HG03378 (cell line): Measurements from ENCODE around the gene MAST4.

Experiments
- ATAC-seq: cut with Tn5 transposase; IDR thresholded peaks from one replicate; pipeline ENCODE4 v1.9.1; 2021; ENCODE audit warnings: mild to moderate bottlenecking, moderate library complexity; ENCODE audit not compliant: unreplicated experiment

Gene MAST4

GRCh38 chr5:66829826-66830225 lies 233.6 kb downstream of the MAST4 start:
- ATAC-seq, result no peak

GRCh38 chr5:66830636-66831035 lies 234.4 kb downstream of the MAST4 start:
- no peak for ATAC-seq

- no peak for ATAC-seq
These were observed 243.5 kb downstream of the MAST4 start for GRCh38 chr5:66839636-66840185.

- ATAC-seq, result peak; percentile 100
These were observed 244.4 kb downstream of the MAST4 start for GRCh38 chr5:66840511-66841013.

GRCh38 chr5:66841264-66841663 lies 245.1 kb downstream of the MAST4 start:
- ATAC-seq, result no peak

- no peak for ATAC-seq
These were observed 246.3 kb downstream of the MAST4 start for GRCh38 chr5:66842540-66842939.

GRCh38 chr5:66843065-66843464 lies 246.9 kb downstream of the MAST4 start:
- ATAC-seq, result no peak

GRCh38 chr5:66848749-66849641 lies 252.8 kb downstream of the MAST4 start:
- no peak for ATAC-seq

- no peak for ATAC-seq
These were observed 253.6 kb downstream of the MAST4 start for GRCh38 chr5:66849803-66850202.

- ATAC-seq, result no peak
These were observed 254.3 kb downstream of the MAST4 start for GRCh38 chr5:66850354-66851075.

GRCh38 chr5:66851306-66851705 lies 255.1 kb downstream of the MAST4 start:
- ATAC-seq, result no peak

- no peak for ATAC-seq
These were observed 258.2 kb downstream of the MAST4 start for GRCh38 chr5:66854416-66854815.

- ATAC-seq, result no peak
These were observed 260.0 kb downstream of the MAST4 start for GRCh38 chr5:66856041-66856805.

GRCh38 chr5:66859526-66859925 lies 263.3 kb downstream of the MAST4 start:
- ATAC-seq, result no peak

GRCh38 chr5:66860199-66860975 lies 264.2 kb downstream of the MAST4 start:
- ATAC-seq, result no peak

- ATAC-seq, result no peak
These were observed 265.2 kb downstream of the MAST4 start for GRCh38 chr5:66861402-66861801.

GRCh38 chr5:66862020-66862419 lies 265.8 kb downstream of the MAST4 start:
- ATAC-seq, result no peak

GRCh38 chr5:66863243-66864170 lies 267.3 kb downstream of the MAST4 start:
- no peak for ATAC-seq
